SIG-M5 treated with dmso at 0.1 percent for 504 hours (cell line): ENCODE measurements around the gene P4HA1.

Experiments used
- DNase-seq: peaks from one replicate; lab custom pipeline; 2025; ENCODE audit not compliant: unreplicated experiment; lab: John Stamatoyannopoulos, UW

The P4HA1 gene

DNA sequence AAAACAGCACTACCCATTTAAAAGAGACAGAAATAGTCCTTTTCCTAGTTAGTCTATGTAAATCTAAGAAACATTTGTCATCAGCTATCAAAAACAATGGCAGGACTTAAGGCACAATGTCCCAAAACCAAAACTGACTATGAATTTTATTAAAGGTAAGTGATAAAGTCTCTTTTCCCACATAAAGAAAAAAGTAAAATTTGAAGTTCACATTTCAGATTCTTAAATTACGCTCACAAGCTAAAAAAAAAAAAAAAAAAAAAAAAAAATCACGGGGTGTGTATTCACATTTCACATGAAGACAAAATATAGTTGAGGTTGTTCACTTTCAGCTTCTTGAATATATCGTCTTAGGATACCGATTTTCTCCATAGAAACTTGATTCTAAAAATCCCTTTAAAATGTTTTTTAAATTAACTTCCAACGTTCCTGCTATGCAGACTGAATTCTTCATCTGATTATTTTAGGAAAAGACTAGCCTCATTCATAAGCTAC lies 1.6 kb downstream of the P4HA1 start:
- DNase-seq, result no peak

DNA sequence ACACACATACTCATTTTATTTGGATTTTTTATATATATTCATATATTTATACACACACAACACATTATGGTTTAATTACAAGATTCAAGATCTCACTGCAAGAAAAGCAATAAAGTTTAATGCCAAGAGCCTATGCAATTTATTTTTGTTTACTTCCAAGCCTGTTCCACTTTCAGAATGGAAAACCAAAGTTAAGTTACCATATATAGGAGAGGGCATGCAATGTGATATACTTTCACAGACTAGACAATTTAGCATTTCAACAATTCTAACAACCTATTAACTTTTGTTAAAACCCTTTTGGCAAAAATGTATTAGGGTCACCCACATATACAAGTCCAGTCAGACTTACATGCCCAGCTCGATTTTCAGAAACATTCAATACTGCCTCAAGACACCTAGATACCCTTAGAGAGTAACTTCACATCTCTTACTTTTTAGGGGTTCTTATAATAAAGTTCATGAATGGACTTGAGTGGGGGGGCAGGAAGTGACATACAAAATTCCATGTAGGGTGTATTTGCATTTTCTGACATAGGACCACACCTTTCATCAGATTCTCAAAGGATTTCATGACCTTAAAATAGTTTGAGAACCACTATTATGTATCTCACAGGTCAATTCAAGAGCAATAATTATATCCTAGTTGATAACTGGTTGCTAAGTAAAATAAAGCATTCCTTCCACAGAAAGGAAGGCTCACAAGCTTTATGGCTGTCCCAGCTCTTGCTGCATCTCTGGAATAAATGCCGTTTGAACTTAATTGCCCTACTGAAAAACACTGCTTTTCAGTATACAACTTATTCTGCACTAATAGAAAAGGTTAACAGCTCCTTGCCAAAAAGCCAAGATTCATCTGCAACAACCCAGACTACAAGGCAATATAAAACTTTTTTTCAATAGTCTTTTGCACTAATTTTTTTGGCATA lies 2.5 kb downstream of the P4HA1 start:
- no peak for DNase-seq

DNA sequence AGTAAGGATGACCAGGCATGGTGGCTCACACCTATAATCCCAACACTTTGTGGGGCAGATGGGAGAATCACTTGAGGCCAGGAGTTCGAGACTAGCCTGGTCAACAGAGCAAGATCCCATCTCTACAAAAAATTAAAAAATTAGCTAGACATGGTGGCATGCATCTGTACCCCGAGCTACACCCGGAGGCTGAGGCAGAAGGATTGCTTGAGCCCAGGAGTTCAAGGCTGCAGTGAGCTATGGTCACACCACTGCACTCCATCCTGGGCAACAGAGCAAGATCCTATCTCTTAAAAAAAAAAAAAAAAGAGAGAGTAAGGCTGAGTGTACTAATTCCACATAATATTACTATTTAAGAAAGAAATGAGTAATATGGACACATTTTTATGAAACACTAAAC lies 3.8 kb downstream of the P4HA1 start:
- DNase-seq, result no peak

DNA sequence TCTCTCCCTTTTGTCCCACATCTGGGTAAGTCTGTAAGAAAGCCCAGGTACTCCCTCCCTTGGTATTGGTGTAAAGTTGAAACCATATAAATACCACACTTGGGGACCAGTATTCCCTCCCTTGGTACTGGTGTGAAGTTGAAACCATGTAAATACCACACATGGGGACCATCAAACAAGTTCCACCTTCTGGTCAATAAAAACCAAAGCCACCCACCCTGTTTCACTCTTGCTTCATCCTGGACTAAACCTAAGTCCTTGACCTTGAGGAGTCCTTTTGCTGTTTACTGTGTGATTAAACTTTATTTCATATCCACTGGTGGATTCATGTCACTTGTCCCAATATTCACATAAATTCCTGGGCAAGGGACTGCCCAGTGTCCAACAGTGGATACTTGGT lies 8.4 kb downstream of the P4HA1 start:
- no peak for DNase-seq

DNA sequence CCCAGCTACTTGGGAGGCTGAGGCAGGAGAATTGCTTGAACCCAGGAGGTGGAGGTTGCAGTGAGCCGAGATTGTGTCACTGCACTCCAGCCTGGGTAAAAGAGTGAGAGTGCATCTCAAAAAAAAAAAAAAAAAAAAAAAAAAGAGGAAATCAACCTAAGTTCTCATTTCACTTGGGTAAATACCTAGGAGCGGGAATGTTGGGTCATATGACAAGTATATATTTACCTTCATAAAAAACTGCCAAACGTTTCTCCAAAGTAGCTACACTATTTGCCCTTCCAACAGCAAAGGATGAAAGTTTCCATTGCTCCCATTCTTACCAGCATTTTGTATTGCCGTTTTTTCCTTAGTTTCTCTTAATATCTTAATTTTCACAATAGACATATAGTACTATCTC lies 9.8 kb downstream of the P4HA1 start:
- DNase-seq, result peak; percentile 22

DNA sequence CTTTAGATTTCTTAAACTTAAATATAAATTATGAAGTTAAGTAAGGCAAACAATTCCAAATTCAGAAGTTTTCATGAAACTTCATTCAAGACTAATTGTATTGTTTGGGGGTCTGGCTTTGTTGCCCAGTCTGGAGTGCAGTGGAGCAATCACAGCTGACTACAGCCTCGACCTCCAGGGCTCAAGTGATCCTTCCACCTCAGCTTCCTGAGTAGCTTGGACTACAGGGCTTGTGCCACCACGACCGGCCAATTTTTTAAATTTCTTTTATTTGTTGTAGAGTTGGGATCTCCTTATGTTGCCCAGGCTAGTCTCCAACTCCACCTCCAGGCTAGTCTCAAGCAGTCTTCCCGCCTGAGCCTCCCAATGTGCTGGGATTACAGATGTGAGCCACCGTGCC lies 12.5 kb downstream of the P4HA1 start:
- no peak for DNase-seq

DNA sequence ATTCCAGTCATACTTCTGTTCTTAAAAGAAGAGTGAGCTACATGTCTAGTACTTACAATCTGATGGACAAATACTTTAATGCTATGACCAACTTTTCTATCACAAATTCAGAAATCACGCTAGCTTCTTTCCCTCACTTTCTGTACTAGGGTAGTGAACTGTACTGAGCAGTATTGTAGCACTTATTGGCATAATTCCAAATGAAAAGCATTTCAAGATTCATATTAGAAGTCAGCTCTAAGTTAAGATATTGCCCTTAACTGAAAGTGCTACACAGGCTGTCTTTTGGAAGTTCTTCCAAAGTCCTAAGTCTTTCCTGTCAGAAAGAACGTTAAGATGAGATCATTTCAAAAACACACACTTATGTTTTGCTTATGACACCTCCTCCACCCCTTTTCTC lies 13.4 kb downstream of the P4HA1 start:
- DNase-seq, result no peak

DNA sequence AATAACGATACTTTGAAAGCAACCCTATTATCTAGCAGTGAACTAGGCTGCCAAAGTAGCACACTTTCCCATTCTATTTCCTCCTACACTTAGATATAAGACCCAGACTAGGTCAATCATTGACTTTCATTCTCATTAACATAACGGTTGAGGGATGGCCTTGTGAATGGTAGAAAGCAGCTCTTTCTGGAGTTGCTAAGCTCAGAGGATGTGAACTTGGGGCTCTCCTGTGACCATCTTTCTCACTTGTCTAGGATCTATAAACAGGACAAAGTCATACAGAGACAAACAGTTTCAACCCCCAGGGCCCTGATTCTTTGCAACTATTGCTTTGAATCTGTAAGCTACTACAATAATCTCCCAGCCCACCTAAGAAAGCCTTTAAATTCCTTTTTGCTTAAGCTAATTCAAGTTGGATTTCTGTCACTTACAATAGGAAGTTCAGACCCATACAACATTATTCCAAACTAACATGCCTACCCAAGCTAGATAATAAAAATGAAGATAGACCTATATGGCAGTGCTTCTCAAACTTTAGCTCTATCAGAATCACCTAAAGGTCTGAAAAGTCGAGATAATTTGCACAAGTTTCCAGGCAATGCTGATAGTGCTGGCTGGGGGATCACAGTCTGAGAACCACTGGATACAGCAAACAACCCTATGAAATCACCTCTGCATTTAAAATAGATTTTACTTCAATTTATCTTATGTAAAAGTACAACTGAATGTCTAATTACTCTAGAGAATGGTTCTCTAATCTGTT lies 16.7 kb downstream of the P4HA1 start:
- DNase-seq, result no peak

DNA sequence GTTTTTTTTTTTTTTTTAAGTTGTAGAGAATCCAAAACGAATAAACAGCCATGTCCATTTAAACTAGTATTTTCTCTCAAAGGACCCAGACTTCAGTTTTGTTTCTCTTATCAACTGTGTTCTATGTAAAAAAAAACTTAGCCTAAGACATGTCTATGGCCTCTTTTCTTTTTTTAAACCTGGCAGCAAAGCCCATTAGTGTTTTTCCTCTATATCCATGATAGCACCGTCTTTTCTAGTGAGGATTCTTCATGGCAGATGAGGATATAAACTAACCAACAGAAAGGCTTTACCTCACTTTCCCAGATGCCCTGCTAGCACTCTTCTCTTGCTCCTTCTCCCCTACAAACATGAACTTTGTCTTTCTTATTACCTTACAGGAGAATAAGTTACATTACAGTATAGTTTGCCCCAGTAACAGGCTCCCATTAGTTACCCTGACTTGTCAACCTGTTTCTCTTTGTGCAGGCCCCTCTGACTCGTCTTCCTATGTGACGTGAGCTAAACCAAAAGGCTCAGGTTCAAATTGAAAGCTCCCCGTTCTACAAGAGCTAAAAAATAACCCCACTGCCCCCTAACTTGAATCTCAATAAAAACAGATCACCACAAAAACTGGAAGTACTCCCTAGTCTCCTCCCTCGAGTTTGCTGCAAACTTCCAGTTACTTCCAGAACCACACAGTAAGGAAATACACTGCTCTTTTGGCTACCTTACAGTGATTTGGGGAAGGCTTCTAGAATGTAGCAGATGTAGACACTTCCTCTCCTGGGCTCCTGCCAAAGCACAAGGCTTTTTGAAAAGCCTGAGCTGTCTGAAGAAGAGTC lies 20.1 kb downstream of the P4HA1 start:
- DNase-seq, result no peak

DNA sequence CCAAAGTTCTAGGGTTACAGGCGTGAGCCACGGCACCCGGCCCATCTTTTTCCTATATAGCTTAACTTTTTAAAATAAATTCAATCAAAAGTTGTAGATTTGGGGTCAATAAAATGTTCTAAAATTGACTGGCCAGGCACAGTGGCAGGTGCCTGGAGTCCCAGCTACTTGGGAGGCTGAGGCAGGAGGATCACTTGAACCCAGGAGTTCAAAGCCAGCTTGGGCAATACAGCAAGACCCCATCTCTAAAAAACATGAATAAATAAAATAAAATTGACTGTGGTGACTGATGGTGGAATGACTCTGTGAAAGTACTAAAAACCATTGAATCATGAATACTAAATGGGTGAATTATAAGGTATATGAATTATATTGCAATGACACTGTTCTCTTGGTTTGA lies 20.8 kb downstream of the P4HA1 start:
- no peak for DNase-seq

DNA sequence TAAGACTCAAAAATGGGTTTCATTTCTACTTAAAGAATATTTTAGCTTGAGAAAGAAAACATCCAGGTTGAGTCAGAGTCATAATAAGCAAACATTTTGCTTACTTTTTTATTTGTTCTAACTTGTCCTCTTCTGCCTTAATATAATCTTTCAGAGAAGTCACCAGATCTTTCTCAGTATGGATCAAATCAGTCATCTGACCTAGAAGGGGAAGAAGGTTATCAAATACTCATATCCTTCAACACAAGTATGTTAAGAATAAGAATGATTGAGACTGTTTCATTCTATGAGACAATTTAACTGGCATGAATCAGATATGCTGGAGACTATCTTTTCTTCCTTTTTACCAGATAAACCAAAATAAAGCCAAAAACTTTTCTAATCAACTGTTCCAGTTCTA lies 23.0 kb downstream of the P4HA1 start:
- no peak for DNase-seq

DNA sequence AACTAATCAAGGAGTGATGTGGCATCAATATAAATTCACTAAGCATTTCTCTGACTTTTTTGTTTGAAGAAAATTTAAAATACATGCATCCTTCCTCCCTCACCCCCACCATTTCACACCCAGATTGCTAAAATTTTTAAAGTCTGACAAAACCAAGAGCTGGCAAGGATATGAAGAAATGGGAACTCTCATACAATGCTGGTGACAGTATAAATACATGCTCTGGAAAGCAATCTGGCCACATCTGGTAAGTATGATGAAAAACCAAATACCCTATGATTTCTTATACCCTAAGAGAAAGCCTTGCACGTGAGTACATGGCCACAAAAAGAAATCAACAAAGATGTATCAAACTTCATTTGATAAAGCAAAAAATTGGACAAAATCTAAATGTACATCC lies 31.2 kb downstream of the P4HA1 start:
- DNase-seq, result no peak

DNA sequence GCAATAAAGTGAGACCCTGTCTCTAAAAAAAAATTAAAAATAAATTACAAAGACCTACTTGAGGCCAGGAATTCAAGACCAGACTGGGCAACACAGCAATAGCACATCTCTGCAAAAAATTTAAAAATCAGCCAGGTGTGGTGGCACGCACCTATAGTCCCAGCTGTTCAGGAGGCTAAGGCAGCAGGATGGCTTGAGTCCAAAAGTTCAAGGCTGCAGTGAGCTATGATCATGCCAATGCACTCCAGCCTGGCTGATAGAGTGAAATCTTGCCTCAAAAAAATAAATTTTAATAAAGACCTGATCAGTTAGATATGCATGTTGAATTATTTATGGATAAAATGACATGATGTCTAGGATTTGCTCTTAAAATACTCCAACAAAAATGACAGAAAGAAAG lies 34.9 kb downstream of the P4HA1 start:
- no peak for DNase-seq

DNA sequence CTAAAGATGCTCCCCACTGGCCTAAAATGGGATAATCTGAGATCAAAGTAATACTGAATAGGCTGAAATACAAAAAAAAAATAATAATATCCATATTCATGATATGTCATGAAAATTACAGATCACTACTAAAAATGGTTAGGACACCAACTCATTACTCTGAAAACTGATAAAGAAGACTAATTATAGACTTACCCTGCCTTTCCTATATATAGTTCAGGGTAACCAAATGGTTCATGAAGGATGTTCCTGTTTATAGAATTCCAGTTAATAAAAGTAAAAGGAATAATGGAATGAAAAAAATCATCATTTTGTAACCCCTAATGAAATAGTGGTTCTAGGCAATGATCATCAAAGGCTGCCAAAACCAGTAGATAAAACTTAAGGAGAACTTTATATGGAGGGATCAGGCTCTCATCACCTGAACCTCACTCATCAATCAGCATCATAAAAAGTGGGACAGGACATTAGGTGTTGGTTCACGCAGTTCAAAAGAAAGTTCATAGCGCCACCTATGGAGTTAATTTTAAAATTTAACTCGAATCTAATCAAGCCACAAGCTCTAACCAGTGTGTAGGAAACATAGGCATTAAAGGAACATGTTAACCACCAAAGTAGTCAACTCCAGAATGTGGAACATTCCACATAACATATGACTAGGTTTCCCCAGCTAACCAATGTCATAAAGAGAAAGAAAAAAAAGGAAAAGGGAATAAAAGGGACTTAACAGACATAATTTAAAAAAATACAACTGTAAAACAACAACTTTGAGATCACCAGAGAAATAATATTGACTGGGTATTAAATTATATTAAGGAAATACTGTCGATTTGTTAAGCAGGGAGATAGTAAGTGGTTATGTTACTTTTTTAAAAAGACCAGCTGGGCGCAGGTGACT lies 35.7 kb downstream of the P4HA1 start:
- no peak for DNase-seq

DNA sequence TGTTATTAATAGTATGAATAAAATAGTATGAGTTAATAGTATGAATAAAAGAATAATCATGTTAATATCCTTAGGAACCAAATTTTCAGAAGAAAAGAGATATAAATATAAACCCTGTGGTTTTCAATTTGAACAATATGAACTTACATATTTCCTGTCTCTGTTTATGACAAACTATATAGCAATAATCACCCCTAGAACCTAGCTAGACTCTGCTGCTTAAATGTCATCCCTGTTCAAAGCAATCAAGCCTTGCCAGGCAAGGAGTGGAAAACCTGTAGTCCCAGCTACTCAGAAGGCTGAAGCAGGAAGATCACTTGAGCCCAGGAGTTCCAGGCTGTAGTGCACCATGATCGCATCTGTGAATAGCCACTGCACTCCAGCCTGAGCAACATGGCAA lies 36.5 kb downstream of the P4HA1 start:
- DNase-seq, result no peak

DNA sequence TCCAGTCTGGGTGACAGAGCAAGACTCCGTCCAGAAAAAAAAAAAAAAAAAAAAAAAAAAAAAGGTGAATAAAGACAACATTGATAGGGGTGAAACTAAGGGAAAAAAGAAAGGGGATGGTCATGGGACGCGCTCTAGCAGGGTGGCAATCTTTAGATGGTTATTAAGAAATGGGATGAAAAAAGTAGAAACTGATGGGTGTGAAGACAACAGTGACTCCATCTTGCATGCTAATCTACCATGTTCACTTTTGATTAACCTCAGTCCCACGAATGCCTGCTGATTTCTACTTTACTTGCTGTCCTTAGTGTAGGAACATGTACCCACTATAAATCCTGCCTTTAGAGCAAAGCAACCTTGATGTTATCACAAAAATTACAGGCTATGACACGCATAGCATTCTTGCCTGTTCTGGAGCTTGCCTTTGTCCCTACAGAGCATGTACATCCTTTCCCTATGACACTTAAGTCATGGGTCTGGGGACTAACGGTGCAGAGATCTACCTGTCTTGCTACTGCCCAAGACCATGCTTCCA lies 38.5 kb downstream of the P4HA1 start:
- DNase-seq, result no peak

DNA sequence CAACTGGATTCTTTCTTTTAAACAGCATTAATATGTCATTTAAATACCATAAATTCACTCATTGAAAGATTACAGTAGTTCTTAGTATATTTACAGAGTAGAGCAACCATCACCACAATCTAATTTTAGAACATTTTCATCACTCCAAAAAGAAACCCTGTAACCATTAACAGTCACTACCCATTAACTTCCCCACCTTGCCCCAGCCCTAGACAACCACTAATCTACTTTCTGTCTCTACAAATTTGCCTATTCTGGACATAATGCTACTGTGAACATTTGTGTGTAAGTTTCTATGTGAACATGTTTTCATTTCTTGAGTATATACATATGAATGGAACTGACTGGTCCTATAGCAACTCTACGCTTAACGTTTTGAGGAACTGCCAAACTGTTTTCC lies 42.4 kb downstream of the P4HA1 start:
- DNase-seq, result no peak

DNA sequence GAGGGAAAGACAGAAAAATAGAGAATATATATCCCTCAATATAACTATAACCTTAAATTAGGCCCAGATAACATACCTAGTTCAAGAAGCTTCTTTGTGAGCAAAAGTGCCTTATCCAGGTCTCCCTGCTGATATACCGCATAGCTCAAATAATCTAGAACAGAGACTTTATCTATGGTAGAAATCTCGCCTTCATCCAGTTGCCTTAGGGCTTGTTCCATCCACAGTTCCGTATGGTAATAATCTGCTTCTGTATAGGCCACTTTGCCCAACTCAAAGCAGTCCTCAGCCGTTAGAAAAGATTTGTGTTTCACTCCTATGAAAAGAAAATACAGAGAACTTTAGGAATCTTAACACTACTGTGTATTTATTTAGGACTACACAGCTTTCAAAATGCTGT lies 43.4 kb downstream of the P4HA1 start:
- DNase-seq, result no peak

DNA sequence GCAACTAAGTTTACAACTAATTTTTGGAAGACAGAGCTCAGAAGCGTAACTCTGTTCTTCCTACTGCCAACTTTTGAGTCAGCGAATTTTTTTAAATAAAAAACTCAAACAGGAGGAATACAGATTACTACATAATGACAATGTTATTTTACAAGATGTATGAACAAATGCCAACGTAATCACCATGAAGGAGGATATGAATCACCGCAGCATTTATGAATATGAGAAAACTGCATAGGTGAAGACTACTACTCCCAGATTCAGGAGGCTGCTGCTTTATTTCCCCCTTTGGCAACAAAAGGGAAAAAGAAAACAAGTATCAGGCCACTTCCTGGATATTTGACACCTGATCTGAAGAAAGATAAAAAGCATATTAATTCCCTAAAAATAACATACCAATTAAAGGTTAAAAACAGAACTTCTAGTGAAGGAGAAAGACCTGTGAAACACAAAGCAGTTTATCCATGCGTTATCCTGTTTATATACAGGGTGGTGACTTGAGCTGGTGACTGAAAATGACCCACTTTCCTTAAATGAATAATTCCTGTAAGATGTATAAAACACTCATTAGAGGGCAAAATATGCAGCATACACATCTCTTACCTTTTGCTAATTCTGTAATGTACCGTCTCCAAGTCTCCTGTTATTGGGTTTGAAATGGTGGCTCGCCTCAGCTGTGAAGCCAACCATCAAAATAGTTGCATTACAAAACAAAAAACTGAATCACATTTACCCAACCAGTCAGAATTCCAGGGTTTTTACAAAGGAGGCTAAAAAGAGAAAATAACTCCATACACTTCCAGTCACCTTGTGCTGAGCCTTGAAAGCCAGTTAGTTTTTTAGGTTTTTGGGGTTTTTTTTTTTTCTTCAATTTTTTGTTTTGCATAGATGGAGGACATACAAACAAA lies 52.0 kb downstream of the P4HA1 start:
- no peak for DNase-seq
